H1 (cell line): ENCODE measurements around the gene GBA2. TPM values are rescaled to one million over a fixed set of nuclear protein-coding genes. Genes with fewer than 3 reads are reported as not detected.
A peak's percentile ranks its signal among the peaks of the same experiment; 100 is the strongest.

Experiments used
- CTCF ChIA-PET: fragments of 300-600 bp; sonication (Branson Sonifier 250); formaldehyde crosslinking; loops from one replicate; lab custom pipeline; 2021; ENCODE audit not compliant: partially characterized antibody; lab: Charles Lee
- POLR2A ChIA-PET: fragments of 300-600 bp; sonication (Branson Sonifier 250); formaldehyde crosslinking; loops from one replicate; lab custom pipeline; 2021; ENCODE audit warnings: inconsistent platforms; ENCODE audit not compliant: partially characterized antibody; lab: Charles Lee
- DNase-seq, 2 experiments: peaks; one replicate each; pipeline versions ENCODE4 v3.0.0 to v3.0.0-alpha.2; 2010 to 2022; ENCODE audit warnings: low spot score in 2 of 2, low read depth in 1 of 2, mixed read lengths in 1 of 2
- FAIRE-seq: peaks from 2 replicates; lab custom pipeline; 2011; peaks lifted over from hg19 to GRCh38; lab: Jason Lieb, UNC
- H2AFZ ChIP-seq: 2 replicates; pipeline ENCODE4 v1.8.1; 2012; ENCODE audit warnings: low read length, inconsistent platforms
- H2AK5ac ChIP-seq: 2 replicates; pipeline ENCODE4 v1.6.1; 2013; ENCODE audit warnings: low read depth, low read length
- H2BK120ac ChIP-seq: replicated peaks from 2 replicates; pipeline ENCODE3; 2013; ENCODE audit warnings: low read depth, low read length, inconsistent platforms
- H2BK12ac ChIP-seq: 2 replicates; pipeline ENCODE4 v1.6.1; 2013; ENCODE audit warnings: low read depth, low read length
- H2BK15ac ChIP-seq: 2 replicates; pipeline ENCODE4 v1.6.1; 2013; ENCODE audit warnings: low read length
- H2BK20ac ChIP-seq: 2 replicates; pipeline ENCODE4 v1.6.1; 2013; ENCODE audit warnings: low read length
- H2BK5ac ChIP-seq: 2 replicates; pipeline ENCODE4 v1.6.1; 2013; ENCODE audit warnings: low read depth, low read length
- H3K14ac ChIP-seq: 2 replicates; pipeline ENCODE4 v1.6.1; 2013; ENCODE audit warnings: inconsistent platforms; ENCODE audit not compliant: insufficient read length
- H3K18ac ChIP-seq: 2 replicates; pipeline ENCODE4 v1.6.1; 2013; ENCODE audit warnings: low read length; ENCODE audit errors: extremely low read depth
- H3K23ac ChIP-seq: 2 replicates; pipeline ENCODE4 v1.6.1; 2013; ENCODE audit warnings: inconsistent platforms; ENCODE audit not compliant: insufficient read length
- H3K23me2 ChIP-seq: 2 replicates; pipeline ENCODE4 v1.6.1; 2013; ENCODE audit warnings: low read depth, low read length
- H3K27ac ChIP-seq: 2 replicates; pipeline ENCODE4 v1.6.1; 2011; ENCODE audit warnings: low read depth, low read length, inconsistent platforms
- H3K27me3 ChIP-seq, 4 experiments: replicated peaks in 1 of 4; 1 replicate in 1 of 4; 2 replicates in 3 of 4; pipeline versions ENCODE4 v1.6.1 to v1.8.1; 2011 to 2013; ENCODE audit warnings: low read length in 3 of 4, mild to moderate bottlenecking in 3 of 4, inconsistent platforms in 2 of 4, mixed read lengths in 2 of 4, moderate library complexity in 1 of 4; ENCODE audit not compliant: control insufficient read depth in 3 of 4, insufficient read depth in 3 of 4; ENCODE audit errors: extremely low read depth in 1 of 4
- H3K36me3 ChIP-seq, 4 experiments: 2 replicates each; pipeline versions ENCODE4 v1.6.1 to v1.8.1; 2011 to 2013; ENCODE audit warnings: mild to moderate bottlenecking in 4 of 4, low read length in 3 of 4, moderate library complexity in 2 of 4, control low read depth in 1 of 4, inconsistent platforms in 1 of 4; ENCODE audit not compliant: insufficient read depth in 4 of 4, control insufficient read depth in 2 of 4
- H3K4ac ChIP-seq: replicated peaks from 2 replicates; pipeline ENCODE3; 2013; ENCODE audit warnings: low read length, low read depth, mixed read lengths, inconsistent platforms; ENCODE audit not compliant: insufficient read length
- H3K4me1 ChIP-seq, 4 experiments: replicated peaks in 1 of 4; 1 replicate in 1 of 4; 2 replicates in 3 of 4; pipeline versions ENCODE4 v1.6.1 to v1.8.1; 2011 to 2013; ENCODE audit warnings: low read length in 3 of 4, inconsistent platforms in 2 of 4, mixed read lengths in 1 of 4; ENCODE audit not compliant: insufficient read depth in 4 of 4, control insufficient read depth in 3 of 4
- H3K4me2 ChIP-seq, 2 experiments: 2 replicates each; pipeline versions ENCODE4 v1.6.1 to v1.8.1; 2011 to 2013; ENCODE audit warnings: low read depth in 2 of 2, low read length in 2 of 2, control low read depth in 1 of 2, inconsistent platforms in 1 of 2, mild to moderate bottlenecking in 1 of 2; ENCODE audit not compliant: insufficient read depth in 1 of 2
- H3K4me3 ChIP-seq, 4 experiments: fragments of 200-600, 300-600 bp in 1 of 4; sonication (generic), shearing (Covaris generic), sonication (Bioruptor Twin) in 1 of 4; 2 replicates each; pipeline versions ENCODE4 v1.5.1 to v1.8.1; 2011 to 2016; ENCODE audit warnings: low read length in 4 of 4, low read depth in 3 of 4, control low read depth in 2 of 4, inconsistent platforms in 2 of 4, mild to moderate bottlenecking in 2 of 4, mixed read lengths in 1 of 4, moderate library complexity in 1 of 4; ENCODE audit not compliant: insufficient read depth in 2 of 4; ENCODE audit errors: extremely low read depth in 1 of 4
- H3K56ac ChIP-seq: replicated peaks from 2 replicates; pipeline ENCODE3; 2013; ENCODE audit warnings: low read depth, mild to moderate bottlenecking, mixed read lengths, low read length, inconsistent platforms; ENCODE audit not compliant: insufficient read length
- H3K79me1 ChIP-seq: 2 replicates; pipeline ENCODE4 v1.6.1; 2013; ENCODE audit warnings: low read depth, low read length, control low read depth
- H3K79me2 ChIP-seq, 2 experiments: 2 replicates each; pipeline versions ENCODE4 v1.6.1 to v1.8.1; 2012 to 2013; ENCODE audit warnings: low read length in 2 of 2, mild to moderate bottlenecking in 2 of 2, inconsistent platforms in 1 of 2; ENCODE audit not compliant: insufficient read depth in 2 of 2, control insufficient read depth in 1 of 2
- H3K9ac ChIP-seq, 4 experiments: replicated peaks in 1 of 4; 1 replicate in 1 of 4; 2 replicates in 3 of 4; pipeline versions ENCODE4 v1.6.1 to v1.8.1; 2011 to 2013; ENCODE audit warnings: low read depth in 3 of 4, low read length in 3 of 4, control low read depth in 2 of 4, mild to moderate bottlenecking in 2 of 4, moderate library complexity in 2 of 4, inconsistent platforms in 1 of 4; ENCODE audit errors: extremely low read depth in 1 of 4
- H3K9me3 ChIP-seq, 2 experiments: 2 replicates each; pipeline versions ENCODE4 v1.6.1 to v1.8.1; 2012 to 2013; ENCODE audit warnings: mild to moderate bottlenecking in 2 of 2, moderate library complexity in 2 of 2, control low read depth in 1 of 2, inconsistent platforms in 1 of 2, low read depth in 1 of 2, low read length in 1 of 2, mixed read lengths in 1 of 2; ENCODE audit not compliant: insufficient read depth in 2 of 2
- H4K20me1 ChIP-seq, 2 experiments: replicated peaks in 1 of 2; 2 replicates each; pipeline versions ENCODE3 to v1.8.1; 2011 to 2013; ENCODE audit warnings: inconsistent platforms in 2 of 2, low read length in 2 of 2, mild to moderate bottlenecking in 1 of 2; ENCODE audit not compliant: insufficient read depth in 2 of 2, control insufficient read depth in 1 of 2
- H4K5ac ChIP-seq: 2 replicates; pipeline ENCODE4 v1.6.1; 2013; ENCODE audit warnings: low read length, low read depth, mixed read lengths, inconsistent platforms; ENCODE audit not compliant: insufficient read length
- H4K8ac ChIP-seq: 2 replicates; pipeline ENCODE4 v1.8.0; 2013; ENCODE audit warnings: mild to moderate bottlenecking, moderate library complexity, low read length, inconsistent platforms; ENCODE audit not compliant: insufficient read depth; ENCODE audit errors: extremely low read depth
- H4K91ac ChIP-seq: replicated peaks from 2 replicates; pipeline ENCODE3; 2013; ENCODE audit warnings: low read length, mixed read lengths, inconsistent platforms; ENCODE audit not compliant: insufficient read length
- HDAC6 ChIP-seq: IDR thresholded peaks from one replicate; pipeline ENCODE4 v1.7.1; 2012; ENCODE audit warnings: low read depth, mild to moderate bottlenecking, inconsistent platforms, low read length, moderate library complexity
- POLR2A ChIP-seq, 2 experiments: IDR thresholded peaks; 1 replicate in 1 of 2; 2 replicates in 1 of 2; pipeline ENCODE4 v1.6.1; 2011; ENCODE audit warnings: low read depth in 2 of 2, low read length in 2 of 2, mild to moderate bottlenecking in 2 of 2; ENCODE audit errors: control extremely low read depth in 1 of 2
- SP1 ChIP-seq: IDR thresholded peaks from 2 replicates; pipeline ENCODE4 v1.6.1; 2011; ENCODE audit warnings: low read depth, low read length
- SP2 ChIP-seq: IDR thresholded peaks from 2 replicates; pipeline ENCODE4 v1.6.1; 2012; ENCODE audit warnings: mild to moderate bottlenecking, low read length, inconsistent platforms
- WGBS, 2 experiments: shearing (Covaris generic) in 1 of 2; methylation state at CpG; one replicate each; pipeline versions ENCODE4 v1.1.6 to v1.1.7; 2013 to 2015; ENCODE audit warnings: low lambda C conversion rate in 2 of 2, mixed read lengths in 2 of 2, inconsistent platforms in 1 of 2, low coverage in 1 of 2, missing lambda C conversion rate in 1 of 2; ENCODE audit not compliant: insufficient replicate concordance in 2 of 2, insufficient coverage in 1 of 2, insufficient read length in 1 of 2; ENCODE audit errors: extremely low coverage in 1 of 2, missing lambda C conversion rate in 1 of 2; 5-methylcytosine and 5-hydroxymethylcytosine counted together
- polyA plus RNA-seq, 7 experiments: library from polyadenylated mRNA; depleted of rRNA in 3 of 7; stranded (reverse) in 5 of 7; unstranded in 2 of 7; fragments of >200 nt in 5 of 7; fragments of 200-250 nt in 2 of 7; gene quantifications; 1 replicate in 5 of 7; 2 replicates in 1 of 7; 4 replicates in 1 of 7; pipeline versions ENCODE4 v1.2.1 to v1.2.3, GENCODE V29; 2011 to 2013; ENCODE audit warnings: missing spikeins in 2 of 7, mixed read lengths in 2 of 7
- total RNA-seq: library from RNA; stranded (reverse); fragmentation: NEBNext Ultra II Directional; extraction: Animal tissue kit (Norgen Biotek cat#: 25700); gene quantifications from 2 replicates; pipeline ENCODE4 v1.2.1, GENCODE V29; 2021
- TF ChIP-seq, protein P1 (sequence below): IDR thresholded peaks from 2 replicates; pipeline ENCODE4 v1.6.1; 2011; ENCODE audit warnings: low read depth, mild to moderate bottlenecking, low read length; ENCODE audit not compliant: insufficient read depth

The GBA2 gene
- total and polyA plus RNA-seq, 2 of the 8 experiments (the other 6 are each of a cell fraction or from before 2014, with no cell fraction given) = 64.2 to 71.9 TPM

DNA sequence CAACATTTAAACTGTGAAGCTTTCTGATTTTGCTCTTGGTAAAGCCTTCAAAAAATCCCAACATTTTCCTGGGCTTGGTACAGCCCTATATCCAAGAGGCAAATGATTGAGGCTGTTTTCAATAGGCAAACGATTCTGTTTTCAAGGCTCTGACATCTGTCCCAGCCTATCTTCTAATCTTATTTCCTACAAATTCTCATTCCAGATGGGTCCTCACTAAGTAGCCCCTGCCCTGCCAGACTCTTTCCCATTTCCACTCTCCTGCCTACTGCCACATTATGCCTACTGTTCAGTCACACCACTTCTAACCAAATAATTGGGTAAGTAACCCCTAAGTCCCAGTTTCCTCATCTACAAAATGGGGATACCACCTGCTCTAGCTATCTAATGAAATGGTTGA is 3.5 kb downstream of the GBA2 start:
- no peak overlapping the region for H2AK5ac ChIP-seq
- no peak overlapping the region for H4K91ac ChIP-seq
- peaks cover 0 to 19% (median 5%) of the 10 kb centered on the region in 4 experiments; a peak in 5 of 7 replicates for H3K4me1 ChIP-seq
- peaks cover 11% of the 10 kb centered on the region for H3K23me2 ChIP-seq
- H3K4me3 ChIP-seq = peak overlapping the region in 1 of 4 experiments; percentile 28; a peak in 1 of 8 replicates
- H3K4ac ChIP-seq = no peak overlapping the region
- H2BK15ac ChIP-seq = no peak overlapping the region
- no peaks in the 10 kb centered on the region for H3K9me3 ChIP-seq
- no peak overlapping the region for H3K14ac ChIP-seq
- H2BK5ac ChIP-seq = no peak overlapping the region
- peaks cover 15 to 31% of the 10 kb centered on the region in 2 experiments for H4K20me1 ChIP-seq
- peaks cover 9 to 39% (median 31%) of the 10 kb centered on the region in 4 experiments; a peak in 7 of 8 replicates for H3K36me3 ChIP-seq
- H3K9ac ChIP-seq = no peak overlapping the region
- H2BK120ac ChIP-seq = no peak overlapping the region
- DNase-seq (no peak), FAIRE-seq (no peak)
- no peak overlapping the region for H2BK12ac ChIP-seq
- H3K18ac ChIP-seq = no peak overlapping the region
- H4K8ac ChIP-seq = no peak overlapping the region
- H2AFZ ChIP-seq = no peak overlapping the region
- H3K56ac ChIP-seq = no peak overlapping the region
- H3K27me3 ChIP-seq = no peaks in the 10 kb centered on the region
- H3K79me2 ChIP-seq = peaks cover 21 to 41% of the 10 kb centered on the region in 2 experiments
- H3K23ac ChIP-seq = no peak overlapping the region
- TF ChIP-seq SP2 (no peak), HDAC6 (no peak), POLR2A (IDR thresholded peaks at IDR 0.05; ENCODE audit: control extremely low read depth in 1 of 2, low read depth in 2 of 2, low read length in 2 of 2) (no peak), SP1 (no peak)
- TF ChIP-seq, protein P1, sequence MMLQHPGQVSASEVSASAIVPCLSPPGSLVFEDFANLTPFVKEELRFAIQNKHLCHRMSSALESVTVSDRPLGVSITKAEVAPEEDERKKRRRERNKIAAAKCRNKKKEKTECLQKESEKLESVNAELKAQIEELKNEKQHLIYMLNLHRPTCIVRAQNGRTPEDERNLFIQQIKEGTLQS = no peak
- POLR2A ChIA-PET = interaction anchor here (0.7 to 7.0 kb wide), 4 partner anchors 11 to 54 kb away, joined by 3 to 59 read pairs (median 3); partner anchors contain the start of genes CREB3 and TLN1
- no peak overlapping the region; a peak in 1 of 4 replicates for H3K4me2 ChIP-seq
- CTCF ChIA-PET = interaction anchor here (1.2 to 7.2 kb wide), 5 partner anchors 10 to 49 kb away, joined by 3 to 87 read pairs (median 4); partner anchors contain the start of genes CREB3 and TLN1
- WGBS, 2 experiments = 88% methylated on average over 1 of the region's 1 CpG; no CpG with 5 or more reads in 1 of the 2 experiments
- no peak overlapping the region for H4K5ac ChIP-seq
- no peak overlapping the region for H2BK20ac ChIP-seq
- H3K27ac ChIP-seq = no peak overlapping the region
- H3K79me1 ChIP-seq = peaks cover 11% of the 10 kb centered on the region; the same call in 1 of the 2 replicates
